ENCODE data around the gene CHD2.

DNA sequence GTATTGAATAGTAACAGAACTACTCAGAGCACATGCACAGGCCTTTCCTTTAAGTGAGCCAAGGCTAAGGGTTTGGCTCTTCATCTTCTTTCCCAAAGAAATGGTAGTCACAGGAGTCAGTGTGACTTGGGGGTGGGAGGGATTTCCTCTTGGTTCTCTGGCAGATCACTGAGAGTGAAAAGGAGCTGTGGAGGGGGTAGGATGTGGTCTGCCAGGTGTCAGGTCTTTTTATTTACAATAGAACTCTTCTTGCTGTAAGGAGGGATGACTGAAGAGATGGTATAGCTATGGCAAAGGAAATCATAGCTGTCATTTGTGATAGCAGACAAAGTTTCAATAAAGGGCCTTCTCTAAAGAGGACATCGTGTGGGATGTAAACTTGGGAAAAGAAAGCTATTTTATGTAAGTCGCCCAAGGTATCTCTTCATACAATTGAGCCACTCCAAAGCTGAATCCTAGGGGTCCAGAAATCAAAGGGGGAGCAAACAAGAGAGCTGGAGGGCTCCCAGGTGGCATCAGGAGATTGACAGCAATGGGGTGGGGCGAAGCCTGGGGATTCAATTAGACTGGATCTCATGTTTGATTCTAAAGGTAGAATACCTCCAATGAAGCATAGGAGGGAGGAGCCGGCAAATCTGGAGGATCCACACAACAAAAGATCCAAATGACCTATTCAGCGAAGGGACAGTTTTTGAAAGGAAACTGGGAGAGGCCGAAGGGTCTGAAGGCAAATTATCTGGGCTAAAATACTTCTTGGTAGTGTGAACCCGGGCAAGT lies 20.0 kb upstream of the CHD2 start:
- TF ChIP-seq, protein P1, sequence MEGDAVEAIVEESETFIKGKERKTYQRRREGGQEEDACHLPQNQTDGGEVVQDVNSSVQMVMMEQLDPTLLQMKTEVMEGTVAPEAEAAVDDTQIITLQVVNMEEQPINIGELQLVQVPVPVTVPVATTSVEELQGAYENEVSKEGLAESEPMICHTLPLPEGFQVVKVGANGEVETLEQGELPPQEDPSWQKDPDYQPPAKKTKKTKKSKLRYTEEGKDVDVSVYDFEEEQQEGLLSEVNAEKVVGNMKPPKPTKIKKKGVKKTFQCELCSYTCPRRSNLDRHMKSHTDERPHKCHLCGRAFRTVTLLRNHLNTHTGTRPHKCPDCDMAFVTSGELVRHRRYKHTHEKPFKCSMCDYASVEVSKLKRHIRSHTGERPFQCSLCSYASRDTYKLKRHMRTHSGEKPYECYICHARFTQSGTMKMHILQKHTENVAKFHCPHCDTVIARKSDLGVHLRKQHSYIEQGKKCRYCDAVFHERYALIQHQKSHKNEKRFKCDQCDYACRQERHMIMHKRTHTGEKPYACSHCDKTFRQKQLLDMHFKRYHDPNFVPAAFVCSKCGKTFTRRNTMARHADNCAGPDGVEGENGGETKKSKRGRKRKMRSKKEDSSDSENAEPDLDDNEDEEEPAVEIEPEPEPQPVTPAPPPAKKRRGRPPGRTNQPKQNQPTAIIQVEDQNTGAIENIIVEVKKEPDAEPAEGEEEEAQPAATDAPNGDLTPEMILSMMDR (conservative IDR thresholded peaks at IDR 0.05; ENCODE audit: low read length): no peak
- TF ChIP-seq EZH2phosphoT487 (IDR thresholded peaks at IDR 0.05; ENCODE audit: borderline replicate concordance): no peak

All from Loucy (cell line).